ENCODE results near the gene ODF4. TPM values are rescaled to one million over a fixed set of nuclear protein-coding genes. Genes with fewer than 3 reads are reported as not detected.

ODF4 gene
- not detected for total RNA-seq
- not detected for total RNA-seq (2013)

DNA sequence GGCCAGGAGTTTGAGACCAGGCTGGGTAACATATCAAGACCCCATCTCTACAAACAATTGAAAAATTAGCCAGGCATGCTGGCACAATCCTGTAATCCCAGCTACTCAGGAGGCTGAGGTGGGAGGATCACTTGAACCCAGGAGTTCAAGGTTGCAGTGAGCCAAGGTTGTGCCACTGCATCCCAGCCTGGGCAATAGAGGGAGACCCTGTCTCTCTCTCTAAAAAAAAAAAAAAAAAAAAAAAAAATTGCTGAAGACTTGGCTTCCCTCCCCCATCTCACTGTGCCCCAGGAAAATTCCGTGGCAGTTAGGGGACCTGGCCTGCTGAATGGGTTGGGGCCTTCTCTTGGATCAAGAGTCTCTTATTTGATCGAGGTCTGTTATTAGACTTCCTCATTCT is at the start of gene ODF4:
Gene ODF4, plus strand, starts transcription at position 301 of the 400 bp plus-strand sequence. CDS start 212 bp downstream, outside the sequence.
- peak within 1 kb of the TSS in 1 of 2 donors; percentile 33 for H3K27ac Mint-ChIP-seq
- Histone ChIP-seq H3K36me3 (ENCODE audit: control insufficient read depth, insufficient read depth, low read length) (no peaks in the 10 kb centered on the region), H3K4me3 (ENCODE audit: low read length) (no peak within 1 kb of the TSS), H3K27ac (ENCODE audit: low read length) (no peak within 1 kb of the TSS), H3K4me1 (ENCODE audit: control insufficient read depth, insufficient read depth, low read length) (no peaks in the 10 kb centered on the region), H3K27me3 (ENCODE audit: control insufficient read depth, insufficient read depth, low read length) (no peaks in the 10 kb centered on the region), H3K9me3 (ENCODE audit: control insufficient read depth, insufficient read depth, low read length) (no peaks in the 10 kb centered on the region)
- H3K4me3 Mint-ChIP-seq = no peak within 1 kb of the TSS
- 44% methylated on average over 2 of the region's 2 CpGs for WGBS (ENCODE audit: insufficient coverage)
- peaks cover 8 to 14% of the 10 kb centered on the region in 2 donors for H3K4me1 Mint-ChIP-seq
- no peak for TF ChIP-seq CTCF (IDR thresholded peaks at IDR 0.05)
- no peaks in the 10 kb centered on the region for H3K9me3 Mint-ChIP-seq
- no peaks in the 10 kb centered on the region for H3K36me3 Mint-ChIP-seq
- no peaks in the 10 kb centered on the region for H3K27me3 Mint-ChIP-seq (ENCODE audit: low read depth in 2 of 2)
- intact Hi-C loops (cut with micrococcal nuclease) = no loop called here
- DNase-seq = no peak
- ATAC-seq = no peak

DNA sequence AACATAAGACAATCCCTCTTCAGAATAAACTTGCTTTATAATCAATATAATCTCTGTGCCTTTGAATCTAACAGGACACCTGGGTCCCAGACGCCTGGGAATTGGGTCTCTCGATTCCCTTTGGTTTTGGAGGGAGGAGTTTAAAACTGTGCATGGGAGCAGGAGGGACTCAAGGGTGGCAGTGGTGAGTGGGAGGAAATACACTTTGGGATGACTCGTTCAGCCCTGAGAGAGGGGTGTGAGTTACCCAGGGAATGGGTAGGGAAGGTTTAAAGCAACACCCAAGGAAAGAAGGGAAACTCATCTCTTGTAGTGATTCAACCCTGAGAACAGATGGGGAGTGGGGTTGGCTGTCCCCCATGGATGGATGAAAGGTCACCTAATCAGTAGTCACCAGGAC is 49.6 kb upstream of the ODF4 start:
- H3K27me3 Mint-ChIP-seq (ENCODE audit: low read depth in 2 of 2) = no peaks in the 10 kb centered on the region
- intact Hi-C loops (cut with micrococcal nuclease) = no loop called here
- peak overlapping the region; percentile 68 for H3K4me3 Mint-ChIP-seq
- ATAC-seq = no peak
- WGBS (ENCODE audit: insufficient coverage) = 69% methylated on average over 3 of the region's 3 CpGs
- no peaks in the 10 kb centered on the region for H3K36me3 Mint-ChIP-seq
- H3K27ac Mint-ChIP-seq = peak overlapping the region in 1 of 2 donors; percentile 97
- DNase-seq = no peak
- peaks cover 39% of the 10 kb centered on the region for H3K4me1 ChIP-seq (ENCODE audit: control insufficient read depth, insufficient read depth, low read length)
- TF ChIP-seq CTCF (IDR thresholded peaks at IDR 0.05) = no peak
- H3K4me3 ChIP-seq (ENCODE audit: low read length) = no peak overlapping the region
- H3K36me3 ChIP-seq (ENCODE audit: control insufficient read depth, insufficient read depth, low read length) = no peaks in the 10 kb centered on the region
- peaks cover 28 to 53% of the 10 kb centered on the region in 2 donors for H3K4me1 Mint-ChIP-seq
- H3K9me3 Mint-ChIP-seq = no peaks in the 10 kb centered on the region
- no peaks in the 10 kb centered on the region for H3K27me3 ChIP-seq (ENCODE audit: control insufficient read depth, insufficient read depth, low read length)
- no peak overlapping the region for H3K27ac ChIP-seq (ENCODE audit: low read length)
- no peaks in the 10 kb centered on the region for H3K9me3 ChIP-seq (ENCODE audit: control insufficient read depth, insufficient read depth, low read length)

GRCh38 chr17:8292639-8293395 is 46.8 kb upstream of the ODF4 start:
- no peak overlapping the region for H3K27ac ChIP-seq (ENCODE audit: low read length)
- no peaks in the 10 kb centered on the region for H3K9me3 ChIP-seq (ENCODE audit: control insufficient read depth, insufficient read depth, low read length)
- Mint-ChIP-seq H3K27ac (no peak overlapping the region), H3K36me3 (no peaks in the 10 kb centered on the region), H3K4me3 (peak overlapping the region; percentile 11), H3K9me3 (no peaks in the 10 kb centered on the region), H3K4me1 (peaks cover 38 to 59% of the 10 kb centered on the region in 2 donors), H3K27me3 (ENCODE audit: low read depth in 2 of 2) (no peaks in the 10 kb centered on the region)
- DNase-seq (no peak), ATAC-seq (no peak)
- peaks cover 41% of the 10 kb centered on the region for H3K4me1 ChIP-seq (ENCODE audit: control insufficient read depth, insufficient read depth, low read length)
- no peak for TF ChIP-seq CTCF (IDR thresholded peaks at IDR 0.05)
- no peaks in the 10 kb centered on the region for H3K36me3 ChIP-seq (ENCODE audit: control insufficient read depth, insufficient read depth, low read length)
- H3K4me3 ChIP-seq (ENCODE audit: low read length) = no peak overlapping the region
- no peaks in the 10 kb centered on the region for H3K27me3 ChIP-seq (ENCODE audit: control insufficient read depth, insufficient read depth, low read length)
- 83% methylated on average over 4 of the region's 5 CpGs for WGBS (ENCODE audit: insufficient coverage)
- intact Hi-C loops (cut with micrococcal nuclease) = no loop called here

GRCh38 chr17:8294361-8294760 is 45.3 kb upstream of the ODF4 start:
- no peaks in the 10 kb centered on the region for H3K27me3 ChIP-seq (ENCODE audit: control insufficient read depth, insufficient read depth, low read length)
- no peak for TF ChIP-seq CTCF (IDR thresholded peaks at IDR 0.05)
- Mint-ChIP-seq H3K4me3 (peak overlapping the region; percentile 88), H3K27me3 (ENCODE audit: low read depth in 2 of 2) (no peaks in the 10 kb centered on the region), H3K27ac (peak overlapping the region; percentile 89 to 97), H3K36me3 (no peaks in the 10 kb centered on the region), H3K9me3 (no peaks in the 10 kb centered on the region), H3K4me1 (peaks cover 38 to 44% of the 10 kb centered on the region in 2 donors)
- peaks cover 31% of the 10 kb centered on the region for H3K4me1 ChIP-seq (ENCODE audit: control insufficient read depth, insufficient read depth, low read length)
- intact Hi-C loops (cut with micrococcal nuclease) = no loop called here
- DNase-seq (no peak), ATAC-seq (no peak)
- 93% methylated on average over 9 of the region's 9 CpGs for WGBS (ENCODE audit: insufficient coverage)
- no peaks in the 10 kb centered on the region for H3K36me3 ChIP-seq (ENCODE audit: control insufficient read depth, insufficient read depth, low read length)
- H3K4me3 ChIP-seq (ENCODE audit: low read length) = no peak overlapping the region
- H3K9me3 ChIP-seq (ENCODE audit: control insufficient read depth, insufficient read depth, low read length) = no peaks in the 10 kb centered on the region
- no peak overlapping the region for H3K27ac ChIP-seq (ENCODE audit: low read length)
